Measurements from ENCODE around the gene LMO7.
A peak's percentile ranks its signal among the peaks of the same experiment; 100 is the strongest.

Gene LMO7

GRCh38 chr13:75843991-75844390 is 207.9 kb downstream of the LMO7 start:
- no peak for DNase-seq (ENCODE audit: low spot score)

DNA sequence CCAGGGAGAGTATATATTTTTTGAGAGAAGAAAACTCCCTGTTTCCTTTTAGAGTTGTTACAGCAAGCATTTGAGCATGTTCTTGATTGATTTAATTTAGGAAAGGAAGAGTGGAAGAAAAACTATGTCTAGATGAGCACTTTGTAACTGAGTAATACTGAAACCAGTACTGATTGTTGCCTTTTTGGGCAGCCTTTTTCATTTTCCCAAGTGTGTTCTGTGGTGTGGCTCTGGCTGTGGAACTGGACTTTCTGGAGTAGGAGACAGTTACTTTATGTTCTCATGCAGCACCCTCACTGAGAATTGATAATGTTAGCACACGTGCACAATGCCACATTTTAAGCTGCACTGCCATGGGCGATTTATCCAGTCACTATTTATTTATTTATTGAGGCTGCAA is 211.5 kb downstream of the LMO7 start:
- DNase-seq (ENCODE audit: low spot score), result no peak

DNA sequence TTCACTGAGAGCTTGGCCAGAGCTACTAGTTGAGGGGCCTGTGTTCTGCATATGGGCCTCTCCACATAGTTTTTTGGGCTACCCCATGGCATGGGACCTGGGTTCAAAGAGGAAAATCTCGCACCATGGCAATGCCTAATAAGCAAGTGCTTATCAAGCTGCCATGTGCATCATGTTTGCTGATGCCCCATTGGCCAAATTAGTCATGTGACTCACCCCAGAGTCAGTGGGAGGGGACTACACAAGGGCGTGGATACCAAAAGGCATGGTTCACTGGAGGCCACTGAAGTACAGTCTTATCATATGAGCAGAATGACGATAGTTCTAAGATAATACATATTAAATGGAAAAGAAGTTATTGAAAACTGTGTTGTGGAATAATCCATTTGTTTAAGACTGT is 214.8 kb downstream of the LMO7 start:
- DNase-seq (ENCODE audit: low spot score), result no peak

- DNase-seq (ENCODE audit: low spot score), result no peak
Measured at GRCh38 chr13:75855216-75855615, 219.1 kb downstream of the LMO7 start.

GRCh38 chr13:75855847-75856246 is 219.7 kb downstream of the LMO7 start:
- DNase-seq (ENCODE audit: low spot score), result no peak

DNA sequence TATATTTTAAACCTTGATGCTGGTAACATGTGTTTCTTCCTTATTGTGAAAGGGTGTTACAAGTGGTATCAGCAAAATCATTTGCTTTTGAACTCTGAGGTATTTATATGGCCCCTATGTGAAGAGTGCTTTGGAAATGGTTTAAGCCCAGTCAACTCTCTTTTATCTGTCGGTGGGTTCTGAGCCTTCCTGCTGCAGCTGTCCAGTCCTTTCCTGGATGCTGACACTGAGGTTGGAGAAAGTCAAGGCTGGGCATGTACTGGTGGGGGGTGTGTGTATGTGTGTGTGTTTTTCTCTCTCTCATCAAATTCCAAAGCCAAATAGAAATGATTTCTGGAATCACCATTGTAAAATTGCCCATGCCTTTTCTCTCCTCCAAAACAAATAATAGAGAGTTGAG is 221.2 kb downstream of the LMO7 start:
- no peak for DNase-seq (ENCODE audit: low spot score)

GRCh38 chr13:75860935-75861334 is 224.8 kb downstream of the LMO7 start:
- no peak for DNase-seq (ENCODE audit: low spot score)

GRCh38 chr13:75861786-75862185 is 225.7 kb downstream of the LMO7 start:
- DNase-seq (ENCODE audit: low spot score), result no peak

GRCh38 chr13:75864718-75865117 is 228.6 kb downstream of the LMO7 start:
- DNase-seq (ENCODE audit: low spot score), result no peak

DNA sequence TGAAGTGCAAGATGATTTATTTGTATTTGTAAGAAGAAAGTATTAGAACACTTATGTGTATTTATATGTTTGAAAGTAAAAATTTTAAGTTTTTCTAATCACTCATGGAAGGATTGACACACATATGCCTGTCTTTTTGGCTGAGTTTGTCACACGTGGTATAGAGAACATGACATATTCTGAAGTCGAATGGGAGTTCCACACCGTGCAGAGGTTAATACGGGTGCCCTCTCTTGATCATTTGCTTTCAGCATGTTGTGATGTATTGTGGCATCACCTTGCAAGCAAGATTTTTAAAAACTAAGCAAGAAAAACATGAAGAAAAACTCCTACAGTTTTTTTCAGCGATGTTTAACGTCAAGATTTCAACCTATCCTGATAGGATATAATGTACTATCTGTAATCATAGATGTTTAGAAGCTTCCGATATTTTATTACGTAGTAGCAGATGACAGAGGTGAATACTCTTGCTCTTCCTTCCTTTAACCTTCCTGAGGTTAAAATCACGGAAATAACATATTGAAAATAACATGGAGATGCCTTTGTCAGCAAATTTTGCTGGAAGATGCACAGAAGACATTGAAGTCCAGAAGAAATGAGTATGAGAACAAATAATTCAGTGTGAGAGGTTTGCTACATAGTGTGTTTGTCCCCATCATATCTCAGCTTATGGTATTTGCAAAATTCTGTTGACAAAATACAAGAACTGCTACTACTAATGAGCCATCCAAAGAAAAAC is 231.4 kb downstream of the LMO7 start:
- no peak for DNase-seq (ENCODE audit: low spot score)

DNA sequence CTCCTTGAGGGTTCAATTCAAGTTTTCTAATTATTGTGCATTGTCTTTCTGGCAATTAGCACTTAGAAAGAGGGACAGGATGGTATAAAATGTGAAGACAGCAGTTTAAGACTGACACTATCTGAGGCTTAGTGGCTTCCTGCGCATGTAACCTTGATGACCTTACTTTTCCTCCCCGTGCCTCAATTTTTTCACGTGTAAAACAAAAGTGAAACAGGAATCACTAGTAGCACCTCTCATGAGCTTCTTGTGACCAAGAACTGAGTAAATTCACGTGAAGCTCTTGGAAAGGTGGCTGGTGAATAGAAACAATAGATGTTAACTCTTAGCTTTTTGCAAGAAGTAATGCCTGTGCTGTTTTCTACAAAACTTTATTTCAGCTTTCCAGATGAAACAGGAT is 233.9 kb downstream of the LMO7 start:
- DNase-seq (ENCODE audit: low spot score), result no peak

DNA sequence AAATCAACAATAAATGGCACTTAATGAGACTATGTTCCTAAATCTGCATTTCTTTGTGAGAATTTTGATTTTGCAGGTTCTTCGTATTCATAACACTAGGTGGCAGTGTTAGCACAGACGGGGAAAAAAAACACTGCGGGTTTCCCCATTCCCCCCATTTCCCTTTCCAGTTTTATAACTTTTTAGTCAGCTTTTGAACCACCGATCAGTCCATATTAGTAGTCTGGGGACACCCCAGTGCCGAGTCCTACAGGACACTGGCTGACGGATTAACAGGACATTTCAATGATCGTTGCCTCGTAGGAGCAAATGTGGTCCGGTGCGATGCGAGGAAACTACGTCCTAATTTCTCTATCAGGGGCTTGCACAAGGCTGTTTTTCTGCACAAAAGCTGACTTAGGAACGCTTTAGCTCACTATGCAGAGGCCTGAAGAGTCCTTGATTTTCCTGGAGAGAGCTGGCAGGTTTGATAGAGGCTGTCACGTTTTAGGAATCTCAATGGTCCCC is 234.3 kb downstream of the LMO7 start:
- DNase-seq (ENCODE audit: low spot score), result peak; percentile 29

GRCh38 chr13:75871059-75871458 is 234.9 kb downstream of the LMO7 start:
- no peak for DNase-seq (ENCODE audit: low spot score)

DNA sequence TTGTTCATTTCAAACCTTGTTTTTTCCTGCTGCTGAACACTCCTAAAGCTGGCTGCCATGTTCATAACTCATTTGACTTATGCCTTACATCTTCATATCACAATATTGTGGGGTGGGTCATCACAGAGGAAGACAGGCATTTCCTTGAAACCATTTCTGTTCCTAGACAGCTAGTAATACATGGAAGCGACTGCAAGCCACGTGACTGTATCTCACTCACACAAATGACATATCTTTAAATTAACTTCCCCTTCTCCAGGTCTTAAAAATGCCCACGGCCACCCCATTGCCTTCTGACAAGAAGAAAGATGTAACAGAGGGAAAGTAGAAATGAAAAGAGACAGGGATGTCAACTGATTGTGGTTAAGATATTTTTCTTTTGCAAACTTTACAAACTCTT is 236.8 kb downstream of the LMO7 start:
- DNase-seq (ENCODE audit: low spot score), result no peak

DNA sequence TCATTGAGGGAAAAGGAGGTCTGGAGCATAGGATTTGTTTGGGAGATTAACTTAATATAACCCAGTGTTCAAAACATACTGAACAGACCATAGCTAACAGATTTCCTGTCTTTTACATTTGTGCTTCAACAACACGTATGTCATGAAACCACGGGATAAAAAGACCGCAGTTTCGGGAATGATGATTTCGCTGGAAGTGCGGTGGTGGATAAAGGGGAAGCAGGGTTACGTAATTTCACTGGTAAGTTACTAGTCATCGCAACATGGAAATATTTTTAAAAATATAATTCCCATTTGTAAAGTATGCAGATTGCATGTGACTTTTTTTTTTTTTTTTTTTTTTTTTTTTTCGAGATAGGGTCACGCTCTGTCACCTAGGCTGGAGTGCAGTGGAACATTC is 237.4 kb downstream of the LMO7 start:
- DNase-seq (ENCODE audit: low spot score), result no peak

- DNase-seq (ENCODE audit: low spot score), result no peak
Measured at GRCh38 chr13:75875450-75875849, 239.3 kb downstream of the LMO7 start.

- DNase-seq (ENCODE audit: low spot score), result peak; percentile 75
Measured at GRCh38 chr13:75876142-75877050, 240.3 kb downstream of the LMO7 start.

- DNase-seq (ENCODE audit: low spot score), result no peak
Measured at GRCh38 chr13:75877071-75877470, 240.9 kb downstream of the LMO7 start.

DNA sequence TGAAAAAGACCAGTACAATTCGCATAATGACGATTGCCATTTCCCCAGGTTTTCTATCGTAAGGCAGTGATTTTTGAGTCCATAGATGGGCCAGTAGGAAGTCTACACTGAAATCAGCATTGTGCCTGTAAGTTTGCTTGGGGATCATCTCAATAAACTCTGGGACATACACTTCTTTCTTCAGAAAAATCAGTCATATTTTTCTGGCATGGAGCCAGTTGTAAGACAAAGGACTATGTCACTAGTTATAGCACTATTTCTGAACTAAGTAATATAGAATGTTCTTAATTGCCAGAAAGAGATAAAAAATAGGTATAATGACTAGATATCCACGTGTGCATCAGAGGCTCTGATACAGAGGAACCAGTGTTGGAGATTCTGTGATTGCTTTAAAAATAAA is 243.5 kb downstream of the LMO7 start:
- DNase-seq (ENCODE audit: low spot score), result no peak

DNA sequence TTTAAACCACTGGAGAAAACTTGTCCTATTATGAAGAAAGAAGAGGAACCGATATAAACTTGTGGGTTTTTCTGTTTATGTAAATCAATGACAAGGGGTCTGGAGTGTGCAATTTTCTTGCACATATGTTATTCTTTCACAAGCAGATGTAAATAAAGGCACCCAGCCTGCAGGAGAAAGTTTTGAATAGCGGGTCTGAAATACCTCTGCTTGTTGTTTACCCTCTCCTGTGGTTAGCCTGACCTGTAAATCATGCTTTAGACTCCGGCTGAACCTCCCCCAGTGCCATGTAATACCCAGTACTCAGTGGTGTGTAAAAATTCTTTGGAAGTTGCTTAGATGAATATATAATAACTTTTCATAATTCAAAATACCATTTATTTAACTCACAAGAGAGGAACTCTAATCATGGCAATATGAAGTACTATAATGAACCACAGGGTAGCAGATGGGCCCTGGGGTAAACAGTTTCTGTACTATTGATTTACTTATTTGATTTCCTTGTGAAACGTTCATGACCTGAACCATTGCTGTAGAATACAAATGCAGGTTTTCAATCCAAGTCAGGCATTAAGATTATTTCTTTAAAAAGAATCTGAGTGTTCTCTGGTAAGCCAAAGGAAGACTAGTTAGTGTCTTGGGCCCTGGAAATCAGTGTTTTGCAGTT is 245.1 kb downstream of the LMO7 start:
- DNase-seq (ENCODE audit: low spot score), result no peak

DNA sequence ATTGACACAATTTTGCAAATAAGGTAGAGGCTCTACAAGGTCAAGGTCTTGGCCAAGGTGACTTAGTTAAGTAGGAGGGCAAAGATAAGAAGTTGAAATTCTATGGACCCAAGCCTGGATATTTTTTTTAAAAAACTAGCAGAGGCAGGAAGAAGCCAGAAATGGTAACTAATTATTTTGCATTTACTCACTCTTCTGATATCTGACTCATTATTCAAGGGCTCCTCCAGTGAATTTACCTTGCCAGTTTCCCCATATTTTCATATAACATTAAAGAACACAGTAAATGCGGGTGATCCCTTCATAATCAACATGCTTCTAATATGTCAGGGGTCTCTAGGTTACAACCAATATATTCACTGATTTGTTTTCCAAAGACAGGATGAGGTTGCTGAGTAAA is 246.1 kb downstream of the LMO7 start:
- no peak for DNase-seq (ENCODE audit: low spot score)

DNA sequence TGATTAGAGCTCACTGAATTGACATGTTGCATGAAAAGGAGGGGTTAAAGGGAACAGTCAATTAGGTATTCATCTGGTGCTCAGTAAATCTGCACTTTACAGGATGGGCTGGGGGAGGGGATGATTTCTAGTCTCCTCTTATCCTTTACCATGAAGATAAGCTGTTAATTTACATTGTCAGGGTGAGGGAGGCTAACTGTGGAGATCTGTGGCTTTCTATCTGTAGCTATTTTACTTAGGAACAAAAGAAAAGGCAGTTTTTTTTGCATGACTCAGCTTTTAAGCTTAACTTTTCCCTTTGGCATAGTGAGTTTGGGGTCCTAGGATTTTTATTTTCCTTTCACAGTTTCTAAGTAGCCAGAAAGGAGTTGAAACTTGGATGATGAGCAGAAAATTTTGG is 253.3 kb downstream of the LMO7 start:
- no peak for DNase-seq (ENCODE audit: low spot score)

DNA sequence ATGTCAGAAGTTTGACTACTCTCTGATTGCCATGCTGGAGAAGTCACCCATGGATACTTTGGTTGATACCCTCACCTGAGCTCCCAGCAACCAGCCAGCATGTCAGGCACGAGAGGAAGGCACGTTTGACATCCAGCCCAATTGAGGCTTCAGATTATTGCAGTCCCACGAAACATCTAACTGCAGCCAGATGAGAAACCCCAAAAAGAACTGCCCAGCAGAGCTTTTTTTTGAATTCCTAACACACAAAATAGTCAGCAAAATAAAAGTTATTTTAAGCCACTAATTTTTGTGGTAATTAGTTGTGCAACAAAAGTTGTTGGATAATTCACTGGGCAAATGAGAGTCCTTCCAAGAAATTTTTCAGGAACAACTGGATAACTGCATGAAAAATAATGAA is 259.0 kb downstream of the LMO7 start:
- DNase-seq (ENCODE audit: low spot score), result no peak
